ENCODE measurements around the gene ELANE. TPM values are rescaled to one million over a fixed set of nuclear protein-coding genes. Genes with fewer than 3 reads are reported as not detected.

Gene ELANE
- polyA plus RNA-seq, 1 experiment: not detected

GRCh38 chr19:884420-885211, 32.5 kb downstream of the ELANE start:
- no peaks in the 10 kb centered on the region for H3K27me3 ChIP-seq (ENCODE audit: control insufficient read depth, insufficient read depth, low read length)
- H3K27ac ChIP-seq (ENCODE audit: low read depth, low read length): no peak overlapping the region
- no peak overlapping the region for H3K4me3 ChIP-seq (ENCODE audit: low read depth, low read length)
- no peak for TF ChIP-seq CTCF (IDR thresholded peaks at IDR 0.05; ENCODE audit: low read depth, low read length)
- ChIA-PET CTCF (no interaction called here), POLR2A (no interaction called here)
- peaks cover 7% of the 10 kb centered on the region; the same call in 1 of the 2 replicates for H3K9me3 ChIP-seq (ENCODE audit: control insufficient read depth, insufficient read depth, low read length)
- DNase-seq (ENCODE audit: low read depth, low spot score): no peak

- Histone ChIP-seq H3K9me3 (ENCODE audit: control insufficient read depth, insufficient read depth, low read length) (peaks cover 7% of the 10 kb centered on the region; the same call in 1 of the 2 replicates), H3K4me3 (ENCODE audit: low read depth, low read length) (no peak overlapping the region), H3K27ac (ENCODE audit: low read depth, low read length) (no peak overlapping the region), H3K27me3 (ENCODE audit: control insufficient read depth, insufficient read depth, low read length) (no peaks in the 10 kb centered on the region)
- DNase-seq (ENCODE audit: low read depth, low spot score): no peak
- POLR2A ChIA-PET: no interaction called here
- CTCF ChIA-PET: no interaction called here
- no peak for TF ChIP-seq CTCF (IDR thresholded peaks at IDR 0.05; ENCODE audit: low read depth, low read length)
These were observed 33.6 kb downstream of the ELANE start for GRCh38 chr19:885536-886224.

- POLR2A ChIA-PET: no interaction called here
- CTCF ChIA-PET: no interaction called here
- Histone ChIP-seq H3K27me3 (ENCODE audit: control insufficient read depth, insufficient read depth, low read length) (no peaks in the 10 kb centered on the region), H3K9me3 (ENCODE audit: control insufficient read depth, insufficient read depth, low read length) (no peaks in the 10 kb centered on the region; the same call in 1 of the 2 replicates), H3K27ac (ENCODE audit: low read depth, low read length) (no peak overlapping the region), H3K4me3 (ENCODE audit: low read depth, low read length) (no peak overlapping the region)
- DNase-seq (ENCODE audit: low read depth, low spot score): peak; percentile 36
- TF ChIP-seq CTCF (IDR thresholded peaks at IDR 0.05; ENCODE audit: low read depth, low read length): no peak
These were observed 35.0 kb downstream of the ELANE start for GRCh38 chr19:887072-887471.

- Histone ChIP-seq H3K9me3 (ENCODE audit: control insufficient read depth, insufficient read depth, low read length) (no peaks in the 10 kb centered on the region; the same call in 1 of the 2 replicates), H3K27me3 (ENCODE audit: control insufficient read depth, insufficient read depth, low read length) (no peaks in the 10 kb centered on the region), H3K4me3 (ENCODE audit: low read depth, low read length) (no peak overlapping the region), H3K27ac (ENCODE audit: low read depth, low read length) (no peak overlapping the region)
- no peak for TF ChIP-seq CTCF (IDR thresholded peaks at IDR 0.05; ENCODE audit: low read depth, low read length)
- ChIA-PET POLR2A (no interaction called here), CTCF (no interaction called here)
- no peak for DNase-seq (ENCODE audit: low read depth, low spot score)
These were observed 35.5 kb downstream of the ELANE start for GRCh38 chr19:887599-887998.
